Testis (tissue), 3 donors: ENCODE measurements around the gene GRIK4. TPM values are rescaled to one million over a fixed set of nuclear protein-coding genes. Genes with fewer than 3 reads are reported as not detected.
"Not testable (repeated sequence)": the region's sequence is repeated elsewhere in the genome, so short reads cannot be mapped to it uniquely, and the experiment has no call there.

Experiments
- DNase-seq: peaks from one replicate; pipeline ENCODE4 v3.0.0-alpha.2; 2019
- H3K27ac ChIP-seq, 2 donors: fragments of 200-600 bp; sonication (generic); one replicate each; pipeline ENCODE4 v1.5.1; 2019
- H3K27me3 ChIP-seq: fragments of 200-600 bp; sonication (generic); one replicate; pipeline ENCODE4 v1.5.1; 2019
- H3K36me3 ChIP-seq: fragments of 200-600 bp; sonication (generic); one replicate; pipeline ENCODE4 v1.5.1; 2017; ENCODE audit warnings: low read depth; ENCODE audit errors: missing control alignments
- H3K4me1 ChIP-seq: fragments of 200-600 bp; sonication (generic); one replicate; pipeline ENCODE4 v1.5.1; 2019
- H3K4me3 ChIP-seq, 2 donors: fragments of 200-600 bp; sonication (generic); one replicate each; pipeline ENCODE4 v1.5.1; 2017 to 2019
- H3K9me3 ChIP-seq: fragments of 200-600 bp; sonication (generic); one replicate; pipeline ENCODE4 v1.5.1; 2017
- CTCF ChIP-seq, 3 experiments: fragments of 450-650 bp in 2 of 3; fragments of 200-600 bp in 1 of 3; sonication (generic) in 1 of 3; IDR thresholded peaks; one replicate each; pipeline ENCODE4 v1.5.1; 2016 to 2019; ENCODE audit warnings: antibody characterized with exemption in 3 of 3, mild to moderate bottlenecking in 2 of 3, moderate library complexity in 1 of 3
- POLR2A ChIP-seq: fragments of 450-650 bp; IDR thresholded peaks from one replicate; pipeline ENCODE4 v1.6.1; 2017; ENCODE audit warnings: antibody characterized with exemption, mild to moderate bottlenecking, moderate library complexity
- WGBS, 2 donors: methylation state at CpG; one replicate each; pipeline ENCODE4 v1.1.5; 2018; 5-methylcytosine and 5-hydroxymethylcytosine counted together
- intact Hi-C: fragments of 100-400 bp; cut with DNase I; formaldehyde crosslinking; loops from one replicate; pipeline ENCODE4 v1.15.1; 2023; ENCODE audit warnings: low total_unique reads
- polyA plus RNA-seq: library from polyadenylated mRNA; stranded (reverse); fragments of 350-450 nt; fragmentation: Illumina TruSeq; extraction: RNeasy Lipid Tissue Mini Kit (QIAGEN cat#74804); gene quantifications from one replicate; pipeline ENCODE4 v1.2.3, GENCODE V29; 2014; ENCODE audit warnings: low read depth, low replicate concordance; ENCODE audit not compliant: insufficient read depth
- total RNA-seq, 2 donors: library from RNA; depleted of rRNA; stranded (reverse); fragments of >200 nt; gene quantifications; one replicate each; pipeline ENCODE4 v1.2.3, GENCODE V29; 2016

Gene GRIK4
- total and polyA plus RNA-seq, 3 donors from 2014 or later = 2.6 to 3.0 (median 2.6) TPM

- no peak for DNase-seq
- Histone ChIP-seq H3K4me3 (peak overlapping the region; percentile 71 to 77), H3K27ac (peak overlapping the region; percentile 75 to 78), H3K9me3 (no peaks in the 10 kb centered on the region), H3K4me1 (peaks cover 15% of the 10 kb centered on the region), H3K27me3 (no peaks in the 10 kb centered on the region), H3K36me3 (no peaks in the 10 kb centered on the region)
- 31 to 40% methylated on average over 3 of the region's 3 CpGs for WGBS, 2 donors
- TF ChIP-seq CTCF (IDR thresholded peaks at IDR 0.05) (no peak), POLR2A (no peak)
- intact Hi-C loops = loop anchor here (10.0 kb wide), 1 partner anchor 80 kb away; the partner anchor contains the start of gene TECTA
Measured at GRCh38 chr11:121024989-121025388, 513.4 kb downstream of the GRIK4 start.

GRCh38 chr11:121029153-121029552 is 517.6 kb downstream of the GRIK4 start:
- peaks cover 15% of the 10 kb centered on the region for H3K4me1 ChIP-seq
- TF ChIP-seq CTCF (IDR thresholded peaks at IDR 0.05) = no peak
- TF ChIP-seq POLR2A = peak; percentile 12
- no peak for DNase-seq
- 44 to 53% methylated on average over 2 of the region's 2 CpGs for WGBS, 2 donors
- no peaks in the 10 kb centered on the region for H3K9me3 ChIP-seq
- no peak overlapping the region for H3K27ac ChIP-seq
- intact Hi-C loops = loop anchor here (10.0 kb wide), 1 partner anchor 76 kb away; the partner anchor contains the start of gene TECTA
- no peaks in the 10 kb centered on the region for H3K27me3 ChIP-seq
- H3K36me3 ChIP-seq = no peaks in the 10 kb centered on the region
- no peak overlapping the region for H3K4me3 ChIP-seq

- H3K27me3 ChIP-seq = no peaks in the 10 kb centered on the region
- no peaks in the 10 kb centered on the region for H3K36me3 ChIP-seq
- no peak for DNase-seq
- H3K4me3 ChIP-seq = no peak overlapping the region
- intact Hi-C loops = loop anchor here (10.0 kb wide), 1 partner anchor 75 kb away; the partner anchor contains the start of gene TECTA
- H3K4me1 ChIP-seq = peaks cover 12% of the 10 kb centered on the region
- WGBS, 2 donors = 75 to 82% methylated on average over 3 of the region's 3 CpGs
- H3K27ac ChIP-seq = no peak overlapping the region
- TF ChIP-seq CTCF (IDR thresholded peaks at IDR 0.05) (no peak), POLR2A (no peak)
- H3K9me3 ChIP-seq = no peaks in the 10 kb centered on the region
Measured at GRCh38 chr11:121029813-121030445, 518.4 kb downstream of the GRIK4 start.

- DNase-seq = no peak
- WGBS, 2 donors = 93 to 94% methylated on average over 2 of the region's 2 CpGs
- no peak overlapping the region for H3K27ac ChIP-seq
- no peaks in the 10 kb centered on the region for H3K9me3 ChIP-seq
- no peak overlapping the region for H3K4me3 ChIP-seq
- H3K4me1 ChIP-seq = peaks cover 4% of the 10 kb centered on the region
- H3K36me3 ChIP-seq = no peaks in the 10 kb centered on the region
- no peak for TF ChIP-seq CTCF (IDR thresholded peaks at IDR 0.05)
- no peak for TF ChIP-seq POLR2A
- no peaks in the 10 kb centered on the region for H3K27me3 ChIP-seq
- intact Hi-C loops = no loop called here
Measured at GRCh38 chr11:121031167-121031566, 519.6 kb downstream of the GRIK4 start.

- H3K4me1 ChIP-seq, H3K27ac ChIP-seq, intact Hi-C loops, H3K36me3 ChIP-seq, DNase-seq, H3K9me3 ChIP-seq, H3K27me3 ChIP-seq, H3K4me3 ChIP-seq: not testable (repeated sequence)
- 93 to 99% methylated on average over 4 of the region's 4 CpGs for WGBS, 2 donors
Measured at GRCh38 chr11:121031648-121032047, 520.1 kb downstream of the GRIK4 start.
